GM23338 (cell line): Measurements from ENCODE around the gene THSD4. TPM values are rescaled to one million over a fixed set of nuclear protein-coding genes. Genes with fewer than 3 reads are reported as not detected.

ENCODE experiments used
- ATAC-seq: fragments of 200-7000 bp; cut with Tn5 transposase; 3 replicates; pipeline ENCODE4 v1.9.1; 2020
- DNase-seq: peaks from one replicate; pipeline ENCODE4 v3.0.0-alpha.2; 2015; ENCODE audit warnings: low spot score
- H2AFZ ChIP-seq: fragments of 200-600 bp; sonication (generic); 2 replicates; pipeline ENCODE4 v1.8.0; 2016; ENCODE audit warnings: antibody characterized with exemption, mild to moderate bottlenecking, moderate library complexity
- H3F3A ChIP-seq: fragments of 200-600 bp; sonication (generic); replicated peaks from 2 replicates; pipeline ENCODE4 v1.8.0; 2017; ENCODE audit warnings: antibody characterized with exemption, mixed run types, low read depth
- H3K27ac ChIP-seq: fragments of 200-600 bp; sonication (generic); 2 replicates; pipeline ENCODE4 v1.6.1; 2016; ENCODE audit warnings: low read depth
- H3K27me3 ChIP-seq: fragments of 200-600 bp; sonication (generic); 2 replicates; pipeline ENCODE4 v1.8.0; 2016; ENCODE audit warnings: mild to moderate bottlenecking, mixed run types, moderate library complexity; ENCODE audit not compliant: insufficient read depth
- H3K36me3 ChIP-seq: fragments of 200-600 bp; sonication (generic); 2 replicates; pipeline ENCODE4 v1.8.0; 2016; ENCODE audit warnings: mild to moderate bottlenecking; ENCODE audit not compliant: insufficient read depth
- H3K4me1 ChIP-seq: fragments of 200-600 bp; sonication (generic); 2 replicates; pipeline ENCODE4 v1.8.0; 2016; ENCODE audit warnings: mild to moderate bottlenecking, moderate library complexity; ENCODE audit not compliant: insufficient read depth
- H3K4me2 ChIP-seq: fragments of 200-600 bp; sonication (generic); 2 replicates; pipeline ENCODE4 v1.7.1; 2017; ENCODE audit warnings: mixed run types
- H3K4me3 ChIP-seq: fragments of 200-600 bp; sonication (generic); 2 replicates; pipeline ENCODE4 v1.6.1; 2016; ENCODE audit warnings: mixed run types
- H3K79me2 ChIP-seq: fragments of 200-600 bp; sonication (generic); replicated peaks from 2 replicates; pipeline ENCODE4 v1.8.0; 2017; ENCODE audit warnings: mild to moderate bottlenecking; ENCODE audit not compliant: insufficient read depth
- H3K9me2 ChIP-seq: fragments of 200-600 bp; sonication (generic); 2 replicates; pipeline ENCODE4 v1.8.0; 2017; ENCODE audit not compliant: insufficient read depth
- H4K20me1 ChIP-seq: fragments of 200-600 bp; sonication (generic); replicated peaks from 2 replicates; pipeline ENCODE4 v1.8.0; 2017; ENCODE audit warnings: mild to moderate bottlenecking; ENCODE audit not compliant: insufficient read depth
- H3K27ac Mint-ChIP-seq: 2 replicates; pipeline ENCODE4 v1.8.0; 2020; ENCODE audit warnings: inconsistent platforms, mild to moderate bottlenecking, moderate library complexity, mixed read lengths
- H3K27me3 Mint-ChIP-seq: 3 replicates; pipeline ENCODE4 v1.8.0; 2022; ENCODE audit warnings: low read depth, mild to moderate bottlenecking, moderate library complexity, mixed read lengths, inconsistent platforms; ENCODE audit not compliant: insufficient read depth, poor library complexity
- H3K36me3 Mint-ChIP-seq: 3 replicates; pipeline ENCODE4 v1.8.0; 2021; ENCODE audit warnings: low read depth, mild to moderate bottlenecking, inconsistent platforms, moderate library complexity, mixed read lengths
- H3K4me1 Mint-ChIP-seq: 3 replicates; pipeline ENCODE4 v1.8.0; 2020; ENCODE audit warnings: mild to moderate bottlenecking, inconsistent platforms, mixed read lengths
- H3K4me3 Mint-ChIP-seq: 3 replicates; pipeline ENCODE4 v1.8.0; 2021; ENCODE audit warnings: moderate library complexity, mild to moderate bottlenecking, inconsistent platforms, mixed read lengths
- H3K9me3 Mint-ChIP-seq: 3 replicates; pipeline ENCODE4 v1.8.0; 2020; ENCODE audit warnings: moderate library complexity, mild to moderate bottlenecking, inconsistent platforms, mixed read lengths
- CTCF ChIP-seq, 2 experiments: fragments of 200-600 bp in 1 of 2; sonication (generic) in 1 of 2; conservative IDR thresholded peaks; 2 replicates each; pipeline versions ENCODE4 v1.5.1 to v1.6.1; 2016 to 2017; ENCODE audit warnings: antibody characterized with exemption in 2 of 2, low read depth in 2 of 2, mild to moderate bottlenecking in 2 of 2, moderate library complexity in 1 of 2
- EZH2phosphoT487 ChIP-seq: fragments of 200-600 bp; sonication (generic); IDR thresholded peaks from one replicate; pipeline ENCODE4 v1.8.1; 2018; ENCODE audit warnings: antibody characterized with exemption; ENCODE audit not compliant: unreplicated experiment
- JUNB ChIP-seq: IDR thresholded peaks from one replicate; pipeline ENCODE4 v1.6.1; 2016; ENCODE audit warnings: antibody characterized with exemption; ENCODE audit not compliant: unreplicated experiment
- REST ChIP-seq: IDR thresholded peaks from one replicate; pipeline ENCODE4 v1.6.1; 2018; ENCODE audit warnings: antibody characterized with exemption; ENCODE audit not compliant: unreplicated experiment
- STAT1 ChIP-seq: IDR thresholded peaks from one replicate; pipeline ENCODE4 v1.6.1; 2016; ENCODE audit warnings: antibody characterized with exemption; ENCODE audit not compliant: unreplicated experiment
- polyA plus RNA-seq: library from polyadenylated mRNA; unstranded; fragments of >200 nt; fragmentation: Nextera tagmentation; extraction: Ambion mirVana; gene quantifications from 2 replicates; pipeline ENCODE4 v1.2.1, GENCODE V29; 2016
- total RNA-seq: library from RNA; depleted of rRNA; stranded (reverse); fragments of >200 nt; shearing (Covaris generic); gene quantifications from 2 replicates; pipeline ENCODE4 v1.2.3, GENCODE V29; 2014

Gene THSD4
- total and polyA plus RNA-seq, 2 experiments from 2014 or later: 2.0 to 7.4 TPM

GRCh38 chr15:71447328-71448250, 332.3 kb downstream of the THSD4 start:
- H3K36me3 Mint-ChIP-seq: no peaks in the 10 kb centered on the region
- Histone ChIP-seq H3K27me3 (no peaks in the 10 kb centered on the region), H3F3A (no peaks in the 10 kb centered on the region), H2AFZ (no peak overlapping the region), H3K4me3 (no peak overlapping the region), H3K27ac (no peak overlapping the region), H3K4me2 (no peak overlapping the region), H4K20me1 (no peaks in the 10 kb centered on the region), H3K4me1 (peaks cover 12% of the 10 kb centered on the region), H3K9me2 (no peaks in the 10 kb centered on the region), H3K36me3 (no peaks in the 10 kb centered on the region), H3K79me2 (no peaks in the 10 kb centered on the region)
- ATAC-seq (no peak), DNase-seq (no peak)
- peaks cover 4% of the 10 kb centered on the region for H3K4me1 Mint-ChIP-seq
- no peak overlapping the region for H3K27ac Mint-ChIP-seq
- no peak overlapping the region for H3K4me3 Mint-ChIP-seq
- no peaks in the 10 kb centered on the region for H3K9me3 Mint-ChIP-seq
- no peaks in the 10 kb centered on the region for H3K27me3 Mint-ChIP-seq
- no peak for TF ChIP-seq JUNB

- no peak overlapping the region for H3K27ac Mint-ChIP-seq
These were observed 333.4 kb downstream of the THSD4 start for GRCh38 chr15:71448688-71449114.

More at GRCh38 chr15:71448688-71449114, 333.4 kb downstream of the THSD4 start:
- Histone ChIP-seq H2AFZ (no peak overlapping the region), H3K79me2 (no peaks in the 10 kb centered on the region), H4K20me1 (no peaks in the 10 kb centered on the region), H3K27me3 (no peaks in the 10 kb centered on the region), H3K9me2 (no peaks in the 10 kb centered on the region), H3F3A (no peaks in the 10 kb centered on the region), H3K4me1 (peaks cover 4% of the 10 kb centered on the region), H3K4me3 (no peak overlapping the region), H3K4me2 (no peak overlapping the region), H3K27ac (no peak overlapping the region), H3K36me3 (no peaks in the 10 kb centered on the region)
- Mint-ChIP-seq H3K4me1 (no peaks in the 10 kb centered on the region; the same call in 1 of the 3 replicates), H3K9me3 (no peaks in the 10 kb centered on the region), H3K36me3 (no peaks in the 10 kb centered on the region), H3K27me3 (no peaks in the 10 kb centered on the region), H3K4me3 (no peak overlapping the region)
- peak; percentile 81 for ATAC-seq
- DNase-seq: peak; percentile 79
- TF ChIP-seq STAT1: no peak
- peak; percentile 87 to 90 for TF ChIP-seq CTCF (conservative IDR thresholded peaks at IDR 0.05; ENCODE audit: low read depth in 2 of 2)
- no peak for TF ChIP-seq EZH2phosphoT487
- TF ChIP-seq REST: no peak
